MCF 10A (cell line): Measurements from ENCODE around the gene IL3. TPM values are rescaled to one million over a fixed set of nuclear protein-coding genes. Genes with fewer than 3 reads are reported as not detected.

Experiments used
- BruUV-seq: library from RNA; stranded (reverse); fragments of 400-500 nt; replicated peaks from 2 replicates; lab custom pipeline; 2021; lab: Mats Ljungman, UMichigan
- CTCF ChIA-PET: fragments of 300-600 bp; sonication (Branson Sonifier 250); formaldehyde crosslinking; extraction: SDS; loops from one replicate; lab custom pipeline; 2021; ENCODE audit warnings: antibody characterized with exemption, inconsistent platforms; lab: Yijun Ruan, JAX
- POLR2A ChIA-PET: fragments of 300-600, 350-650 bp; sonication (Branson Sonifier 250); formaldehyde crosslinking; extraction: SDS; loops from one replicate; lab custom pipeline; 2020; ENCODE audit warnings: antibody characterized with exemption, inconsistent platforms; lab: Yijun Ruan, JAX
- DNase-seq: peaks from one replicate; pipeline ENCODE4 v3.0.0-alpha.2; 2018; ENCODE audit not compliant: unreplicated experiment
- H3K27ac Mint-ChIP-seq: one replicate; pipeline ENCODE4 v1.8.0; 2022; ENCODE audit warnings: mild to moderate bottlenecking, low read depth, mixed read lengths; ENCODE audit not compliant: unreplicated experiment
- H3K27me3 Mint-ChIP-seq: one replicate; pipeline ENCODE4 v1.8.0; 2022; ENCODE audit warnings: mixed read lengths; ENCODE audit not compliant: insufficient read depth, unreplicated experiment
- H3K36me3 Mint-ChIP-seq: one replicate; pipeline ENCODE4 v1.8.0; 2022; ENCODE audit warnings: mild to moderate bottlenecking, moderate library complexity, mixed read lengths; ENCODE audit not compliant: insufficient read depth, unreplicated experiment
- H3K4me1 Mint-ChIP-seq: one replicate; pipeline ENCODE4 v1.8.0; 2022; ENCODE audit warnings: mixed read lengths; ENCODE audit not compliant: insufficient read depth, unreplicated experiment
- H3K4me3 Mint-ChIP-seq: one replicate; pipeline ENCODE4 v1.8.0; 2022; ENCODE audit warnings: mild to moderate bottlenecking, moderate library complexity, mixed read lengths; ENCODE audit not compliant: unreplicated experiment
- H3K9me3 Mint-ChIP-seq: one replicate; pipeline ENCODE4 v1.8.0; 2022; ENCODE audit warnings: mixed read lengths; ENCODE audit not compliant: unreplicated experiment
- CTCF ChIP-seq: fragments of 200-600 bp; IDR thresholded peaks from one replicate; pipeline ENCODE4 v1.8.0; 2022; ENCODE audit warnings: antibody characterized with exemption, mild to moderate bottlenecking; ENCODE audit not compliant: unreplicated experiment
- intact Hi-C: fragments of 100-400 bp; cut with micrococcal nuclease; formaldehyde crosslinking; loops from 2 replicates; pipeline ENCODE4 v1.14.1; 2022
- total RNA-seq: library from RNA; stranded (reverse); gene quantifications from 2 replicates; pipeline ENCODE4 v1.2.3, GENCODE V29; 2022

IL3 gene
- total RNA-seq, 1 experiment from 2014 or later: not detected

GRCh38 chr5:132058646-132059042, 1.8 kb upstream of the IL3 start:
- no peak for TF ChIP-seq CTCF
- no TSS peak for BruUV-seq
- CTCF ChIA-PET: interaction anchor here (0.5 to 1.1 kb wide), 6 partner anchors 14 to 762 kb away, joined by 3 to 6 read pairs (median 4); no protein-coding TSS in a partner anchor
- no peaks in the 10 kb centered on the region for H3K36me3 Mint-ChIP-seq
- H3K9me3 Mint-ChIP-seq: no peaks in the 10 kb centered on the region
- no peaks in the 10 kb centered on the region for H3K4me1 Mint-ChIP-seq
- no peak overlapping the region for H3K4me3 Mint-ChIP-seq
- intact Hi-C loops: no loop called here
- no peaks in the 10 kb centered on the region for H3K27me3 Mint-ChIP-seq
- H3K27ac Mint-ChIP-seq: no peak overlapping the region
- POLR2A ChIA-PET: interaction anchor here (0.5 to 1.2 kb wide), 2 partner anchors 248 to 423 kb away, joined by 3 read pairs; no protein-coding TSS in a partner anchor
- DNase-seq: no peak

GRCh38 chr5:132059043-132059695, 1.3 kb upstream of the IL3 start:
- Mint-ChIP-seq H3K4me3 (no peak overlapping the region), H3K27me3 (no peaks in the 10 kb centered on the region), H3K4me1 (no peaks in the 10 kb centered on the region), H3K36me3 (no peaks in the 10 kb centered on the region), H3K9me3 (no peaks in the 10 kb centered on the region), H3K27ac (no peak overlapping the region)
- no peak for TF ChIP-seq CTCF
- intact Hi-C loops: no loop called here
- DNase-seq: no peak
- POLR2A ChIA-PET: interaction anchor here (0.5 kb wide), 1 partner anchor 249 kb away, joined by 3 read pairs; no protein-coding TSS in a partner anchor
- BruUV-seq: no TSS peak
- CTCF ChIA-PET: interaction anchor here (0.5 to 1.1 kb wide), 5 partner anchors 29 to 761 kb away, joined by 3 to 4 read pairs (median 4); no protein-coding TSS in a partner anchor

- H3K4me3 Mint-ChIP-seq: no peak overlapping the region
- ChIA-PET POLR2A (no interaction called here), CTCF (interaction anchor here (0.7 to 1.1 kb wide), 3 partner anchors 12 to 30 kb away, joined by 3 read pairs; no protein-coding TSS in a partner anchor)
- no peak for DNase-seq
- no peaks in the 10 kb centered on the region for H3K36me3 Mint-ChIP-seq
- no peak overlapping the region for H3K27ac Mint-ChIP-seq
- intact Hi-C loops: no loop called here
- no peaks in the 10 kb centered on the region for H3K9me3 Mint-ChIP-seq
- TF ChIP-seq CTCF: no peak
- H3K4me1 Mint-ChIP-seq: no peaks in the 10 kb centered on the region
- no peaks in the 10 kb centered on the region for H3K27me3 Mint-ChIP-seq
- no TSS peak for BruUV-seq
Measured at GRCh38 chr5:132059696-132060500, 557 bp upstream of the IL3 start.
